Caki2 (cell line): ENCODE data around the gene FBL. TPM values are rescaled to one million over a fixed set of nuclear protein-coding genes. Genes with fewer than 3 reads are reported as not detected.

ENCODE experiments used
- DNase-seq: peaks from one replicate; pipeline ENCODE4 v3.0.0-alpha.2; 2015; ENCODE audit warnings: low read depth
- in situ Hi-C: cut with HindIII; loops from 2 replicates; pipeline ENCODE4 v1.10.0; 2016; ENCODE audit warnings: low sequenced_read_pairs, low pct_unique_long_range_greater_than_20kb, mixed read lengths
- total RNA-seq: library from RNA; depleted of rRNA; stranded (reverse); fragments of >200 nt; shearing (Covaris generic); gene quantifications from 2 replicates; pipeline ENCODE4 v1.2.3, GENCODE V29; 2014; ENCODE audit warnings: low replicate concordance

Gene FBL
- total RNA-seq, 1 experiment from 2014 or later, result 700 TPM

GRCh38 chr19:39848392-39848791 lies 2.2 kb upstream of the FBL start:
- in situ Hi-C loops, result no loop called here

GRCh38 chr19:39847525-39847924 lies 1.3 kb upstream of the FBL start:
- in situ Hi-C loops, result no loop called here
- no peak for DNase-seq

More at GRCh38 chr19:39848392-39848791, 2.2 kb upstream of the FBL start:
- no peak for DNase-seq

GRCh38 chr19:39846678-39847486 lies 703 bp upstream of the FBL start:
- in situ Hi-C loops, result no loop called here
- no peak for DNase-seq

GRCh38 chr19:39845584-39845932 lies 621 bp downstream of the FBL start:
- peak; percentile 35 for DNase-seq
- in situ Hi-C loops, result no loop called here

- DNase-seq, result no peak
- in situ Hi-C loops, result no loop called here
Measured at GRCh38 chr19:39845172-39845571, 1.0 kb downstream of the FBL start.

- in situ Hi-C loops, result no loop called here
Measured at GRCh38 chr19:39843919-39844793, 2.0 kb downstream of the FBL start.

GRCh38 chr19:39842693-39843435 lies 3.3 kb downstream of the FBL start:
- no peak for DNase-seq
- in situ Hi-C loops, result no loop called here

More at GRCh38 chr19:39843919-39844793, 2.0 kb downstream of the FBL start:
- DNase-seq, result peak; percentile 36

GRCh38 chr19:39841041-39841440 lies 5.1 kb downstream of the FBL start:
- in situ Hi-C loops, result no loop called here
- no peak for DNase-seq

GRCh38 chr19:39840492-39840891 lies 5.7 kb downstream of the FBL start:
- no peak for DNase-seq
- in situ Hi-C loops, result no loop called here

- DNase-seq, result no peak
- in situ Hi-C loops, result no loop called here
Measured at GRCh38 chr19:39839678-39840327, 6.4 kb downstream of the FBL start.

- in situ Hi-C loops, result no loop called here
Measured at GRCh38 chr19:39838569-39838968, 7.6 kb downstream of the FBL start.

GRCh38 chr19:39837978-39838377 lies 8.2 kb downstream of the FBL start:
- in situ Hi-C loops, result no loop called here
- DNase-seq, result no peak

More at GRCh38 chr19:39838569-39838968, 7.6 kb downstream of the FBL start:
- no peak for DNase-seq

- in situ Hi-C loops, result no loop called here
- no peak for DNase-seq
Measured at GRCh38 chr19:39834287-39834841, 11.8 kb downstream of the FBL start.

GRCh38 chr19:39833464-39834286 lies 12.5 kb downstream of the FBL start, which contains the start of gene DYRK1B:
Gene DYRK1B, minus strand, starts transcription at chr19:39834162. Its CDS starts 2,295 bp downstream, at chr19:39831867.
- in situ Hi-C loops, result no loop called here
- DNase-seq, result peak; percentile 97

GRCh38 chr19:39833160-39833463 lies 13.1 kb downstream of the FBL start:
- in situ Hi-C loops, result no loop called here
- no peak for DNase-seq

GRCh38 chr19:39832341-39833083 lies 13.7 kb downstream of the FBL start:
- DNase-seq, result no peak
- in situ Hi-C loops, result no loop called here

GRCh38 chr19:39831679-39832078 lies 14.5 kb downstream of the FBL start:
- in situ Hi-C loops, result no loop called here
- no peak for DNase-seq
